ENCODE data around the gene RPS5.
A peak's percentile ranks its signal among the peaks of the same experiment; 100 is the strongest.

The RPS5 gene

DNA sequence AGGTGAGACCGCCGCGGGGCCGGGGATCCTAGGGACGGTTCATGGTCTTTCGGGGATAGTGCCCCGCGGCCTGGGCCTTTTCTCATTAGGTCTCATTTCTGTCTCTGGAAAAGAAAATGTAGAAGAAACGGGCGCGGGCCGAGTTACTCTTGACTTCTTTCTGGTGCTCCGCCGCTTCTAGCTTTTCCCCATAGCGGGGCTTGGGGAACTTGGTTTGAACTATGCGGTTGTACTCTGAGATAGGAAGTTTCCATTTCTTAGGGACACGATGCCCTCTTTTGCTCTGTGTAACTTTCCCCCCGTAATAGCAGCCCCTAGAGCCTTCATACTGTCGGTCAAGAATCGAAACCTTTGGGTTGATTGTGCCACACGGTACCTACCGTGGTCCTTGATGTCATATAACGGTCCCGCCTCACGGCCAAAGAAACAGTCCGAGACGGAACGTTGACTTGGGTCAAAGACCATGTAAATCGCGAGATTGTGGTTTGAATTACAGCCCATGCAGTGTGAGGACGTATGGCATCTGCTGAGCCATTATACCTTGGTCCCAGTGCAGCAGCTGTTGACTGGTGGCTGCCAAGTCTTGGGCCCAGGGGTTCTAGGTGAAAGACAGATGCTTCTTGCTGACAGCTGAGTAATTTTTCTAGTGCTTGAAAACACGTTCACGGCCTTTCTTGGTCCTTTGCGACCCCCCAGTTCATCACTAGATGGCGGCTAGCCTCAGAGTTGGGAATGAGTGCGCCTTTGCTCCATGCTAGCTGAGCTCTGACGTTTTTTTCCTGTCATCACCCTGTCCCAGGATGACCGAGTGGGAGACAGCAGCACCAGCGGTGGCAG lies 487 bp downstream of the RPS5 start:
- H2AFZ ChIP-seq (ENCODE audit: low read depth, low read length), result no peak overlapping the region
- no peak for TF ChIP-seq EZH2phosphoT487 (IDR thresholded peaks at IDR 0.05; ENCODE audit: low read depth)
- TF ChIP-seq, protein P1, sequence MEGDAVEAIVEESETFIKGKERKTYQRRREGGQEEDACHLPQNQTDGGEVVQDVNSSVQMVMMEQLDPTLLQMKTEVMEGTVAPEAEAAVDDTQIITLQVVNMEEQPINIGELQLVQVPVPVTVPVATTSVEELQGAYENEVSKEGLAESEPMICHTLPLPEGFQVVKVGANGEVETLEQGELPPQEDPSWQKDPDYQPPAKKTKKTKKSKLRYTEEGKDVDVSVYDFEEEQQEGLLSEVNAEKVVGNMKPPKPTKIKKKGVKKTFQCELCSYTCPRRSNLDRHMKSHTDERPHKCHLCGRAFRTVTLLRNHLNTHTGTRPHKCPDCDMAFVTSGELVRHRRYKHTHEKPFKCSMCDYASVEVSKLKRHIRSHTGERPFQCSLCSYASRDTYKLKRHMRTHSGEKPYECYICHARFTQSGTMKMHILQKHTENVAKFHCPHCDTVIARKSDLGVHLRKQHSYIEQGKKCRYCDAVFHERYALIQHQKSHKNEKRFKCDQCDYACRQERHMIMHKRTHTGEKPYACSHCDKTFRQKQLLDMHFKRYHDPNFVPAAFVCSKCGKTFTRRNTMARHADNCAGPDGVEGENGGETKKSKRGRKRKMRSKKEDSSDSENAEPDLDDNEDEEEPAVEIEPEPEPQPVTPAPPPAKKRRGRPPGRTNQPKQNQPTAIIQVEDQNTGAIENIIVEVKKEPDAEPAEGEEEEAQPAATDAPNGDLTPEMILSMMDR (IDR thresholded peaks at IDR 0.05; ENCODE audit: low read depth, low read length), result 0 out of 2 replicates have a peak, but pooled peaks have one; percentile 13
- peaks cover 27% of the 10 kb centered on the region for H3K4me1 ChIP-seq (ENCODE audit: low read length)
- H3K4me3 ChIP-seq (ENCODE audit: low read length), result peak overlapping the region; percentile 86
- H3K79me2 ChIP-seq (ENCODE audit: low read length), result peaks cover 77% of the 10 kb centered on the region
- H3K9ac ChIP-seq (ENCODE audit: low read length), result peak overlapping the region; percentile 95
- H3K27me3 ChIP-seq (ENCODE audit: low read depth, low read length), result no peaks in the 10 kb centered on the region
- peak overlapping the region; percentile 90 for H3K27ac ChIP-seq (ENCODE audit: low read length)
- H3K36me3 ChIP-seq (replicated peaks; ENCODE audit: low read depth, low read length), result peaks cover 30% of the 10 kb centered on the region
- H4K20me1 ChIP-seq (ENCODE audit: insufficient read depth, low read length), result peaks cover 34% of the 10 kb centered on the region
- peak overlapping the region; percentile 90 for H3K4me2 ChIP-seq (ENCODE audit: low read length)
- H3K9me3 ChIP-seq (ENCODE audit: insufficient read depth, low read length), result no peaks in the 10 kb centered on the region

DNA sequence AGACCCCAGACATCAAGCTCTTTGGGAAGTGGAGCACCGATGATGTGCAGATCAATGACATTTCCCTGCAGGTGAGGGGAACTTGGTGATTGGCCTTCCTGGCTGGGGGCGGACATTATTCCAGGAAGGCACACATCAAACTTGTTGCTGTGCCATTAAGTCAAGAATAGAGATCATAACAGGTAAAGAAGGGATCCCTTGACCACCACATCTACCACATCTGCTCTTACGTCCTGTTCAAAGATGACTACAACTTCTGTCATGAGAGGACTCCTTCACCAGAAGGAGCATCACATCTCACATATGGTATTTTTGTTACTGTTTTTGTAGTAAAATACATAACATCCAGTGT lies 1.1 kb downstream of the RPS5 start:
- H3K4me1 ChIP-seq (ENCODE audit: low read length), result peaks cover 27% of the 10 kb centered on the region
- peaks cover 40% of the 10 kb centered on the region for H4K20me1 ChIP-seq (ENCODE audit: insufficient read depth, low read length)
- peaks cover 36% of the 10 kb centered on the region for H3K36me3 ChIP-seq (replicated peaks; ENCODE audit: low read depth, low read length)
- H3K9ac ChIP-seq (ENCODE audit: low read length), result peak overlapping the region; percentile 95
- TF ChIP-seq, protein P1 (IDR thresholded peaks at IDR 0.05; ENCODE audit: low read depth, low read length), result no peak
- no peak for TF ChIP-seq EZH2phosphoT487 (IDR thresholded peaks at IDR 0.05; ENCODE audit: low read depth)
- no peaks in the 10 kb centered on the region for H3K9me3 ChIP-seq (ENCODE audit: insufficient read depth, low read length)
- no peak overlapping the region; the same call in 1 of the 2 replicates for H3K27ac ChIP-seq (ENCODE audit: low read length)
- peak overlapping the region; percentile 86 for H3K4me3 ChIP-seq (ENCODE audit: low read length)
- H3K4me2 ChIP-seq (ENCODE audit: low read length), result peak overlapping the region; percentile 90
- H3K79me2 ChIP-seq (ENCODE audit: low read length), result peaks cover 83% of the 10 kb centered on the region
- no peaks in the 10 kb centered on the region for H3K27me3 ChIP-seq (ENCODE audit: low read depth, low read length)
- H2AFZ ChIP-seq (ENCODE audit: low read depth, low read length), result no peak overlapping the region

DNA sequence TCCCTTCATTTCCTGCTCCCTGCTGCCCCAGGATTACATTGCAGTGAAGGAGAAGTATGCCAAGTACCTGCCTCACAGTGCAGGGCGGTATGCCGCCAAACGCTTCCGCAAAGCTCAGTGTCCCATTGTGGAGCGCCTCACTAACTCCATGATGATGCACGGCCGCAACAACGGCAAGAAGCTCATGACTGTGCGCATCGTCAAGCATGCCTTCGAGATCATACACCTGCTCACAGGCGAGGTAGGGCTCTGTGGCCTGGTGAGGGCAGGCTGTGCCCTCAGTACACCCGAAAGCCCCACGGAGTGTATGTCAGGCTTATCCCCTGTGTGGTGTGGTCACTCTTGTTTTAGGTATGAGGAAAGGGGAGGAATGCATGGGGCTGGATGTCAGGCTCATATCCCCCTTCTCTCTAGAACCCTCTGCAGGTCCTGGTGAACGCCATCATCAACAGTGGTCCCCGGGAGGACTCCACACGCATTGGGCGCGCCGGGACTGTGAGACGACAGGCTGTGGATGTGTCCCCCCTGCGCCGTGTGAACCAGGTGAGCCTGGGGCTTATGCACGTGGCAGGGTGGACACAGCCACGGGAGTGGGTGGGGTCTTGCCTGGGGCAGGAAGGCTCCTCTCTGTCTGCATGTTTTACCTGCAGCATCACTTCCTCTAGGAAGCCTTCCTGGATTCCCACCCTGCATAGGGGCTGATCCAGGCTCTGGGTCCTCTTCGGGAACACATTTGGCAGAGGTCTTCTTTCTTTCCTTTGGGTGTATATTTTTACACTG lies 6.1 kb downstream of the RPS5 start:
- Histone ChIP-seq H3K9ac (ENCODE audit: low read length) (no peak overlapping the region), H4K20me1 (ENCODE audit: insufficient read depth, low read length) (peaks cover 56% of the 10 kb centered on the region), H3K36me3 (replicated peaks; ENCODE audit: low read depth, low read length) (peaks cover 61% of the 10 kb centered on the region), H3K27me3 (ENCODE audit: low read depth, low read length) (no peaks in the 10 kb centered on the region), H2AFZ (ENCODE audit: low read depth, low read length) (no peak overlapping the region), H3K79me2 (ENCODE audit: low read length) (peaks cover 51% of the 10 kb centered on the region), H3K9me3 (ENCODE audit: insufficient read depth, low read length) (no peaks in the 10 kb centered on the region), H3K4me3 (ENCODE audit: low read length) (no peak overlapping the region), H3K4me1 (ENCODE audit: low read length) (peaks cover 11% of the 10 kb centered on the region), H3K27ac (ENCODE audit: low read length) (no peak overlapping the region), H3K4me2 (ENCODE audit: low read length) (no peak overlapping the region)
- TF ChIP-seq, protein P1 (IDR thresholded peaks at IDR 0.05; ENCODE audit: low read depth, low read length), result no peak
- TF ChIP-seq EZH2phosphoT487 (IDR thresholded peaks at IDR 0.05; ENCODE audit: low read depth), result no peak

DNA sequence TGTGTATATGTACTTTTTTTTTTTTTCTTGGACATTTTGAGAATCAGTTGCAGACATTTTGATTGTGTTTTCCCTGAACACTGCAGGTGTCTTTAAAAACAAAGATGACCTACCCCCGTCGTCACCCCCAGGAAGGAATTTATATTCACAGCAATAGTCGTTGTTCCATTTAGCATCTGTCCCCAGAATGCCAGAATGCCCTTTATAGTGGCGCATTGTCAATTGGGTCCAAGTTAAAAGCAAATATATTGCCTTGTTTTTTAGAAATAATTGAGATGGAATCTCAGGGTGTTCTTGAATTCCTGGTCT lies 6.6 kb downstream of the RPS5 start:
- no peak overlapping the region for H3K9ac ChIP-seq (ENCODE audit: low read length)
- H2AFZ ChIP-seq (ENCODE audit: low read depth, low read length), result no peak overlapping the region
- no peaks in the 10 kb centered on the region for H3K27me3 ChIP-seq (ENCODE audit: low read depth, low read length)
- H3K36me3 ChIP-seq (replicated peaks; ENCODE audit: low read depth, low read length), result peaks cover 57% of the 10 kb centered on the region
- no peak overlapping the region for H3K4me2 ChIP-seq (ENCODE audit: low read length)
- peaks cover 6% of the 10 kb centered on the region for H3K4me1 ChIP-seq (ENCODE audit: low read length)
- H3K9me3 ChIP-seq (ENCODE audit: insufficient read depth, low read length), result no peaks in the 10 kb centered on the region
- no peak overlapping the region for H3K4me3 ChIP-seq (ENCODE audit: low read length)
- no peak overlapping the region for H3K27ac ChIP-seq (ENCODE audit: low read length)
- no peak for TF ChIP-seq EZH2phosphoT487 (IDR thresholded peaks at IDR 0.05; ENCODE audit: low read depth)
- TF ChIP-seq, protein P1 (IDR thresholded peaks at IDR 0.05; ENCODE audit: low read depth, low read length), result no peak
- peaks cover 46% of the 10 kb centered on the region for H3K79me2 ChIP-seq (ENCODE audit: low read length)
- H4K20me1 ChIP-seq (ENCODE audit: insufficient read depth, low read length), result peaks cover 52% of the 10 kb centered on the region

Measured in OCI-LY3 (cell line).